Endothelial cell of umbilical vein (primary cell): ENCODE results near the gene CNGB1. TPM values are rescaled to one million over a fixed set of nuclear protein-coding genes. Genes with fewer than 3 reads are reported as not detected.

Experiments
- BruUV-seq: library from RNA; stranded (reverse); fragments of 400-500 nt; replicated peaks from 2 replicates; lab custom pipeline; 2021; lab: Mats Ljungman, UMichigan
- CTCF ChIA-PET: fragments of 300-600, 350-600 bp; sonication (Branson Sonifier 250); formaldehyde crosslinking; loops from one replicate; lab custom pipeline; 2021; ENCODE audit warnings: antibody characterized with exemption, inconsistent platforms; lab: Charles Lee
- POLR2A ChIA-PET: fragments of 300-600, 350-600 bp; sonication (Branson Sonifier 250); formaldehyde crosslinking; loops from one replicate; lab custom pipeline; 2021; ENCODE audit warnings: antibody characterized with exemption, inconsistent platforms; lab: Charles Lee
- DNase-seq: peaks from one replicate; pipeline ENCODE4 v3.0.0-alpha.2; 2011; ENCODE audit warnings: low read depth, low spot score
- FAIRE-seq: peaks from 2 replicates; lab custom pipeline; 2011; peaks lifted over from hg19 to GRCh38; lab: Jason Lieb, UNC
- H2AFZ ChIP-seq: 2 replicates; pipeline ENCODE4 v1.6.0; 2012; ENCODE audit warnings: low read depth, low read length, control low read depth, inconsistent platforms
- H3K27ac ChIP-seq: 2 replicates; pipeline ENCODE4 v1.5.1; 2011; ENCODE audit warnings: low read depth, mild to moderate bottlenecking, control low read depth, low read length, moderate library complexity; ENCODE audit not compliant: insufficient read depth
- H3K27me3 ChIP-seq, 2 experiments: 2 replicates each; pipeline versions ENCODE4 v1.6.0 to v1.6.1; 2011; ENCODE audit warnings: low read length in 2 of 2, mixed read lengths in 1 of 2; ENCODE audit not compliant: control insufficient read depth in 2 of 2, insufficient read depth in 2 of 2
- H3K36me3 ChIP-seq, 2 experiments: 2 replicates in 1 of 2; 3 replicates in 1 of 2; pipeline ENCODE4 v1.5.1; 2011; ENCODE audit warnings: low read length in 2 of 2, mild to moderate bottlenecking in 1 of 2, moderate library complexity in 1 of 2; ENCODE audit not compliant: control insufficient read depth in 2 of 2, insufficient read depth in 2 of 2; ENCODE audit errors: extremely low read depth in 1 of 2
- H3K4me1 ChIP-seq: 3 replicates; pipeline ENCODE4 v1.5.1; 2011; ENCODE audit warnings: mild to moderate bottlenecking, low read length; ENCODE audit not compliant: control insufficient read depth, insufficient read depth; ENCODE audit errors: extremely low read depth
- H3K4me2 ChIP-seq: 2 replicates; pipeline ENCODE4 v1.6.1; 2011; ENCODE audit warnings: low read length, control low read depth, mixed read lengths; ENCODE audit not compliant: insufficient read depth
- H3K4me3 ChIP-seq, 3 experiments: fragments of 200-600 bp in 1 of 3; sonication (generic), shearing (Covaris generic) in 1 of 3; replicated peaks in 1 of 3; 2 replicates each; pipeline ENCODE4 v1.5.1; 2011 to 2016; ENCODE audit warnings: control low read depth in 3 of 3, low read length in 3 of 3, mild to moderate bottlenecking in 2 of 3, inconsistent platforms in 1 of 3, low read depth in 1 of 3, moderate library complexity in 1 of 3; ENCODE audit not compliant: insufficient read depth in 1 of 3
- H3K79me2 ChIP-seq: 2 replicates; pipeline ENCODE4 v1.6.0; 2012; ENCODE audit warnings: low read length, inconsistent platforms; ENCODE audit not compliant: control insufficient read depth, insufficient read depth
- H3K9ac ChIP-seq: replicated peaks from 2 replicates; pipeline ENCODE3; 2011; ENCODE audit warnings: low read length, control low read depth; ENCODE audit not compliant: insufficient read depth; ENCODE audit errors: extremely low read depth
- H3K9me1 ChIP-seq: replicated peaks from 3 replicates; pipeline ENCODE4 v1.6.0; 2011; ENCODE audit warnings: mild to moderate bottlenecking, low read length; ENCODE audit not compliant: control insufficient read depth, insufficient read depth; ENCODE audit errors: extremely low read depth
- H3K9me3 ChIP-seq: replicated peaks from 2 replicates; pipeline ENCODE4 v1.5.1; 2012; ENCODE audit warnings: low read length, inconsistent platforms; ENCODE audit not compliant: control insufficient read depth, insufficient read depth
- H4K20me1 ChIP-seq: replicated peaks from 2 replicates; pipeline ENCODE3; 2011; ENCODE audit warnings: mild to moderate bottlenecking, low read length; ENCODE audit not compliant: control insufficient read depth, insufficient read depth; ENCODE audit errors: extremely low read depth
- CTCF ChIP-seq, 2 donors: IDR thresholded peaks; 1 replicate in 1 of 2; 2 replicates in 1 of 2; pipeline ENCODE4 v1.5.1; 2011; ENCODE audit warnings: low read length in 2 of 2, mild to moderate bottlenecking in 2 of 2, moderate library complexity in 2 of 2, control low read depth in 1 of 2, inconsistent platforms in 1 of 2, low read depth in 1 of 2; ENCODE audit not compliant: insufficient read depth in 1 of 2; ENCODE audit errors: extremely low read depth in 1 of 2
- EZH2 ChIP-seq: IDR thresholded peaks from 2 replicates; pipeline ENCODE4 v1.6.1; 2012; ENCODE audit warnings: borderline replicate concordance, low read depth, mild to moderate bottlenecking, moderate library complexity, low read length, inconsistent platforms; ENCODE audit not compliant: severe bottlenecking
- FOS ChIP-seq: IDR thresholded peaks from 2 replicates; pipeline ENCODE4 v1.6.1; 2011; ENCODE audit warnings: mild to moderate bottlenecking, low read length, moderate library complexity, borderline replicate concordance; ENCODE audit not compliant: insufficient read depth
- GATA2 ChIP-seq: IDR thresholded peaks from 2 replicates; pipeline ENCODE4 v1.7.0; 2011; ENCODE audit warnings: low read depth, mild to moderate bottlenecking, moderate library complexity, mixed read lengths, low read length; ENCODE audit not compliant: insufficient read length, insufficient read depth
- JUN ChIP-seq: IDR thresholded peaks from 2 replicates; pipeline ENCODE4 v1.6.1; 2011; ENCODE audit warnings: borderline replicate concordance, low read depth; ENCODE audit not compliant: insufficient read length, insufficient read depth
- MAX ChIP-seq: IDR thresholded peaks from 2 replicates; pipeline ENCODE4 v1.6.1; 2011; ENCODE audit not compliant: insufficient read depth, insufficient read length
- MYC ChIP-seq: IDR thresholded peaks from one replicate; pipeline ENCODE4 v1.6.1; 2011; ENCODE audit warnings: mild to moderate bottlenecking, low read depth, low read length
- POLR2A ChIP-seq: IDR thresholded peaks from 2 replicates; pipeline ENCODE4 v1.6.1; 2012; ENCODE audit warnings: low read depth, mild to moderate bottlenecking, control low read depth, low read length
- POLR2AphosphoS5 ChIP-seq: IDR thresholded peaks from 2 replicates; pipeline ENCODE4 v1.6.1; 2012; ENCODE audit warnings: low read depth, mild to moderate bottlenecking, control low read depth, low read length, moderate library complexity; ENCODE audit not compliant: insufficient read depth
- dilution Hi-C: fragments of 300-500 bp; cut with MboI; formaldehyde crosslinking; loops from one replicate; pipeline ENCODE4 v1.15.0; 2019; ENCODE audit warnings: low sequenced_read_pairs; ENCODE audit not compliant: extremely low pct_ligation_motif_present
- intact Hi-C: fragments of 100-400 bp; cut with micrococcal nuclease; formaldehyde crosslinking; loops from one replicate; pipeline ENCODE4 v1.10.0; 2022
- polyA plus RNA-seq, 4 experiments: library from polyadenylated mRNA; depleted of rRNA in 3 of 4; stranded (reverse) in 3 of 4; unstranded in 1 of 4; fragments of >200 nt; gene quantifications; 2 replicates each; pipeline versions ENCODE4 v1.2.1 to v1.2.3, GENCODE V29; 2011 to 2012; ENCODE audit warnings: missing spikeins in 1 of 4
- total RNA-seq: library from RNA; stranded (reverse); gene quantifications from 2 replicates; pipeline ENCODE4 v1.2.3, GENCODE V29; 2021

CNGB1 gene
- total and polyA plus RNA-seq, 2 donors (not counting 3 experiments of a cell fraction or from before 2014, with no cell fraction given) = not detected

- no peaks in the 10 kb centered on the region for H3K9me3 ChIP-seq
- DNase-seq (no peak), FAIRE-seq (no peak)
- no peak overlapping the region for H3K27ac ChIP-seq
- no peak overlapping the region for H3K4me2 ChIP-seq
- H3K9me1 ChIP-seq = no peaks in the 10 kb centered on the region
- no peak for TF ChIP-seq JUN
- TF ChIP-seq GATA2 = no peak
- no peak for TF ChIP-seq POLR2A
- no peak for TF ChIP-seq CTCF (IDR thresholded peaks at IDR 0.05; ENCODE audit: extremely low read depth in 1 of 2, insufficient read depth in 1 of 2, low read depth in 1 of 2, low read length in 2 of 2)
- no peak for TF ChIP-seq FOS
- no peak for TF ChIP-seq POLR2AphosphoS5
- no peak for TF ChIP-seq MAX
- no peak for TF ChIP-seq EZH2
- TF ChIP-seq MYC = no peak
- BruUV-seq = no TSS peak
- no peaks in the 10 kb centered on the region for H3K4me1 ChIP-seq
- CTCF ChIA-PET = interaction anchor here (0.6 kb wide), 1 partner anchor 25 kb away, joined by 3 read pairs; no protein-coding TSS in a partner anchor
- intact Hi-C loops = no loop called here
- dilution Hi-C loops = no loop called here
- no peak overlapping the region for H3K9ac ChIP-seq
- POLR2A ChIA-PET = no interaction called here
- H3K36me3 ChIP-seq = no peaks in the 10 kb centered on the region
- H3K79me2 ChIP-seq = no peaks in the 10 kb centered on the region
- no peaks in the 10 kb centered on the region for H4K20me1 ChIP-seq
- peaks cover 5 to 7% of the 10 kb centered on the region in 2 experiments for H3K27me3 ChIP-seq
- no peak overlapping the region for H2AFZ ChIP-seq
- no peak overlapping the region for H3K4me3 ChIP-seq
Observed at GRCh38 chr16:57923841-57924240, 47.1 kb downstream of the CNGB1 start.
